Tibial nerve (tissue), 4 donors: ENCODE results near the gene CTNND2. TPM values are rescaled to one million over a fixed set of nuclear protein-coding genes. Genes with fewer than 3 reads are reported as not detected.

Experiments used
- DNase-seq, 2 donors: peaks; one replicate each; pipeline ENCODE4 v3.0.0-alpha.2; 2019; ENCODE audit warnings: low spot score in 2 of 2
- H3K27ac ChIP-seq, 4 donors: fragments of 200-600 bp; sonication (generic) in 3 of 4; one replicate each; pipeline ENCODE4 v1.5.1; 2017 to 2019; ENCODE audit warnings: mild to moderate bottlenecking in 1 of 4
- H3K27me3 ChIP-seq, 2 donors: fragments of 200-600 bp; sonication (generic) in 1 of 2; one replicate each; pipeline versions ENCODE4 v1.5.1 to v1.6.0; 2017 to 2019
- H3K36me3 ChIP-seq, 3 donors: fragments of 200-600 bp; sonication (generic); one replicate each; pipeline ENCODE4 v1.5.1; 2018 to 2019
- H3K4me1 ChIP-seq, 4 donors: fragments of 200-600 bp; sonication (generic) in 3 of 4; one replicate each; pipeline ENCODE4 v1.5.1; 2017 to 2019
- H3K4me3 ChIP-seq, 4 donors: fragments of 200-600 bp; sonication (generic) in 3 of 4; one replicate each; pipeline ENCODE4 v1.5.1; 2017 to 2019; ENCODE audit warnings: mild to moderate bottlenecking in 1 of 4, moderate library complexity in 1 of 4
- H3K9me3 ChIP-seq, 4 donors: fragments of 200-600 bp; sonication (generic) in 3 of 4; one replicate each; pipeline ENCODE4 v1.5.1; 2017 to 2019
- CTCF ChIP-seq, 5 experiments: fragments of 200-600 bp in 3 of 5; fragments of 450-650 bp in 2 of 5; sonication (generic) in 3 of 5; IDR thresholded peaks; one replicate each; pipeline ENCODE4 v1.5.1; 2016 to 2019; ENCODE audit warnings: antibody characterized with exemption in 5 of 5, mild to moderate bottlenecking in 3 of 5, moderate library complexity in 2 of 5
- EP300 ChIP-seq, 2 donors: sonication (generic); formaldehyde crosslinking; IDR thresholded peaks; one replicate each; pipeline ENCODE4 v1.6.1; 2017; ENCODE audit warnings: antibody characterized with exemption in 2 of 2, mild to moderate bottlenecking in 1 of 2
- POLR2A ChIP-seq, 2 donors: fragments of 450-650 bp; IDR thresholded peaks; one replicate each; pipeline ENCODE4 v1.6.1; 2017; ENCODE audit warnings: antibody characterized with exemption in 2 of 2, mild to moderate bottlenecking in 2 of 2, moderate library complexity in 2 of 2
- WGBS, 2 donors: methylation state at CpG; one replicate each; pipeline ENCODE4 v1.1.5; 2018; 5-methylcytosine and 5-hydroxymethylcytosine counted together
- total RNA-seq, 4 donors: library from RNA; depleted of rRNA; stranded (reverse); fragments of >200 nt; gene quantifications; one replicate each; pipeline ENCODE4 v1.1.0, GENCODE V29; 2016

The CTNND2 gene
- total RNA-seq, 4 donors from 2014 or later: 1.5 to 5.7 (median 2.5) TPM; not detected in 1

GRCh38 chr5:11672385-11673085, 231.7 kb downstream of the CTNND2 start:
- no peak for TF ChIP-seq EP300 (IDR thresholded peaks at IDR 0.05)
- TF ChIP-seq POLR2A (IDR thresholded peaks at IDR 0.05): no peak
- TF ChIP-seq CTCF (IDR thresholded peaks at IDR 0.05): no peak
- WGBS, 2 donors: 77 to 92% methylated on average over 10 of the region's 10 CpGs
- H3K9me3 ChIP-seq: peaks cover 0 to 19% (median 0%) of the 10 kb centered on the region in 4 donors
- H3K4me1 ChIP-seq: no peaks in the 10 kb centered on the region
- no peaks in the 10 kb centered on the region for H3K36me3 ChIP-seq
- DNase-seq: no peak
- H3K27ac ChIP-seq: no peak overlapping the region
- no peaks in the 10 kb centered on the region for H3K27me3 ChIP-seq
- no peak overlapping the region for H3K4me3 ChIP-seq

DNA sequence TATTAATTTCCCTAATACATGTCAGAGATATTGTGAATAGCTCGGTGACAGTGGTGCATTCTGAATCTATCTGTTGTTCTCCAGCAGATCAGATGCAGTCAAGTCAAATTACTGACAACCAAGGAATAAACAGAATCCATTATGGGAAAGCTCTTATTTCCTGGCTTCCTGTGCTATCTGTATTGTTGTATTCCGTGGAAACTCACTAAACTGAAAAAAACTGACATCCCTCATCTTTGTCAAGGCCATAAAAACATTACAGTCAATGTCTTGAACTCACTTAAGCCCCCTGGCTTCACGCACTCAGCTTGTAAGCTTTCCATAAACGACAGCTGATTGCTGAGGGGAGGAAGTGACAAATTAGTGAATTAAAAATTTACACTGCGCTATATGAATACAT, 245.9 kb downstream of the CTNND2 start:
- H3K9me3 ChIP-seq: no peaks in the 10 kb centered on the region
- H3K4me3 ChIP-seq: no peak overlapping the region
- no peaks in the 10 kb centered on the region for H3K36me3 ChIP-seq
- no peak overlapping the region for H3K27ac ChIP-seq
- no peak for TF ChIP-seq EP300 (IDR thresholded peaks at IDR 0.05)
- no peak for TF ChIP-seq POLR2A (IDR thresholded peaks at IDR 0.05)
- TF ChIP-seq CTCF (IDR thresholded peaks at IDR 0.05): no peak
- WGBS, 2 donors: 39 to 44% methylated on average over 5 of the region's 5 CpGs
- no peak for DNase-seq
- no peaks in the 10 kb centered on the region for H3K4me1 ChIP-seq
- H3K27me3 ChIP-seq: no peaks in the 10 kb centered on the region

GRCh38 chr5:11656916-11657315, 247.3 kb downstream of the CTNND2 start:
- no peaks in the 10 kb centered on the region for H3K36me3 ChIP-seq
- no peaks in the 10 kb centered on the region for H3K4me1 ChIP-seq
- DNase-seq: no peak
- no peak overlapping the region for H3K27ac ChIP-seq
- H3K9me3 ChIP-seq: no peaks in the 10 kb centered on the region
- TF ChIP-seq EP300 (IDR thresholded peaks at IDR 0.05): no peak
- no peak for TF ChIP-seq CTCF (IDR thresholded peaks at IDR 0.05)
- TF ChIP-seq POLR2A (IDR thresholded peaks at IDR 0.05): no peak
- 74 to 80% methylated on average over 4 of the region's 4 CpGs for WGBS, 2 donors
- H3K27me3 ChIP-seq: no peaks in the 10 kb centered on the region
- H3K4me3 ChIP-seq: no peak overlapping the region

DNA sequence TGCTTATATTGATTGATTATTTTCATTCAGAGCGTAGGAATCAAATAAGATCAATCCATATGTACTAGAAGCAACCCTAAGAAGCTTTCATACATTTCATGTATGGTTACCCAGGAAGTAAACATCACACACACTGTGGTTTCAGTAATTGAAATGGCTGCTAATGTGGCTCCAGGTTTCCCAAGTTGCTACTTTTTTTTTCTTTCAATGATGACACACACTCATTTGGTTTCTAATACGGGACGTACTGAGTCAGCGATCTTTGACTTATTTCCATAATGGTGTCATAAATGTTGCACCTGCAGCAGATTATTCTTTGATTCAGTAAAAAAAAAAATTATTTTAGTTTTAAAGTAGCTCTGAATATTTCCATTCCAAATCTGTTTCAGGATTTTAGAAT, 248.6 kb downstream of the CTNND2 start:
- DNase-seq: no peak
- H3K27ac ChIP-seq: no peak overlapping the region
- TF ChIP-seq CTCF (IDR thresholded peaks at IDR 0.05): no peak
- TF ChIP-seq EP300 (IDR thresholded peaks at IDR 0.05): no peak
- TF ChIP-seq POLR2A (IDR thresholded peaks at IDR 0.05): no peak
- no peaks in the 10 kb centered on the region for H3K4me1 ChIP-seq
- H3K4me3 ChIP-seq: no peak overlapping the region
- H3K36me3 ChIP-seq: no peaks in the 10 kb centered on the region
- WGBS, 2 donors: 88 to 92% methylated on average over 4 of the region's 4 CpGs
- no peaks in the 10 kb centered on the region for H3K27me3 ChIP-seq
- peaks cover 0 to 11% (median 0%) of the 10 kb centered on the region in 4 donors for H3K9me3 ChIP-seq

GRCh38 chr5:11650936-11651335, 253.3 kb downstream of the CTNND2 start:
- Histone ChIP-seq H3K27ac (no peak overlapping the region), H3K36me3 (no peaks in the 10 kb centered on the region), H3K27me3 (no peaks in the 10 kb centered on the region), H3K4me1 (no peaks in the 10 kb centered on the region), H3K4me3 (no peak overlapping the region), H3K9me3 (peaks cover 0 to 14% (median 0%) of the 10 kb centered on the region in 4 donors)
- WGBS, 2 donors: 71 to 85% methylated on average over 1 of the region's 1 CpG
- DNase-seq: no peak
- TF ChIP-seq EP300 (IDR thresholded peaks at IDR 0.05) (no peak), POLR2A (IDR thresholded peaks at IDR 0.05) (no peak), CTCF (IDR thresholded peaks at IDR 0.05) (no peak)
